Left renal cortex interstitium (tissue), 4 donors: Measurements from ENCODE around the gene FCSK. TPM values are rescaled to one million over a fixed set of nuclear protein-coding genes. Genes with fewer than 3 reads are reported as not detected.

Source experiments
- DNase-seq, 4 donors: peaks; one replicate each; pipeline ENCODE4 v3.0.0-alpha.2; 2013; ENCODE audit warnings: low read depth in 4 of 4, low spot score in 2 of 4, missing footprints in 1 of 4
- polyA plus RNA-seq, 4 donors: library from polyadenylated mRNA; unstranded; fragments of 120-200 nt; gene quantifications; one replicate each; pipeline ENCODE4 v1.2.1, GENCODE V29; 2013; ENCODE audit not compliant: insufficient read length in 4 of 4

Gene FCSK
- polyA plus RNA-seq, 4 donors = 12.7 to 20.2 (median 17.8) TPM

DNA sequence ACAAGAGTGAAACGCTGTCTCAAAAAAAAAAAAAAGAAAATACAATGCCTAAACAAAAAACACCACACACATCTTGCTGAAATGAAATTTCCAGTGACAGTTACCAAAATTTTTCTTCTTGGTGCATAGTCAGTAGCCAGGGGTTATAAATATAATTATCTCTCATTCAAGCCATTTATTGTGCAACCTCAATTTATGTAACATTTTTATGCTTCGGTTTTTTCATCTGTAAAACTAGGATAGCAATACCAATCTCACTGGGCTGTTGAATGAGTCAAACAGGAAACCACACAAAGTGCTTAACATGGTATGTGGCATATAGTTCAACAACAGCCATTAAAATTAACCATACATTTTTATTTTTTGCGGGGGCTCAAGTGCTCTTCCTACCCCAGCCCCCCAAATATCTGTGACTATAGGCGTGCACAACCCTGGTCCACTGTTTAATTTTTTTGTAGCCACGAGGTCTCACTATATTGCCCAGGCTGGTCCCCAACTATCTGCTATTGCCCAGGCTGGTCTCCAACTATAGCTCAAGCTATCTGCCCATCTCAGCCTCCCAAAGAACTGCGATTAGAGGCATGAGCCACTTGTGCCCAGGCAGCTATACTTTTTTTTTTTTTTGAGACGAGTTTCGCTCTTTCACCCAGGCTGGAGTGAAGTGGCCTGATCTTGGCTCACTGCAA lies 66.4 kb downstream of the FCSK start:
- no peak for DNase-seq

DNA sequence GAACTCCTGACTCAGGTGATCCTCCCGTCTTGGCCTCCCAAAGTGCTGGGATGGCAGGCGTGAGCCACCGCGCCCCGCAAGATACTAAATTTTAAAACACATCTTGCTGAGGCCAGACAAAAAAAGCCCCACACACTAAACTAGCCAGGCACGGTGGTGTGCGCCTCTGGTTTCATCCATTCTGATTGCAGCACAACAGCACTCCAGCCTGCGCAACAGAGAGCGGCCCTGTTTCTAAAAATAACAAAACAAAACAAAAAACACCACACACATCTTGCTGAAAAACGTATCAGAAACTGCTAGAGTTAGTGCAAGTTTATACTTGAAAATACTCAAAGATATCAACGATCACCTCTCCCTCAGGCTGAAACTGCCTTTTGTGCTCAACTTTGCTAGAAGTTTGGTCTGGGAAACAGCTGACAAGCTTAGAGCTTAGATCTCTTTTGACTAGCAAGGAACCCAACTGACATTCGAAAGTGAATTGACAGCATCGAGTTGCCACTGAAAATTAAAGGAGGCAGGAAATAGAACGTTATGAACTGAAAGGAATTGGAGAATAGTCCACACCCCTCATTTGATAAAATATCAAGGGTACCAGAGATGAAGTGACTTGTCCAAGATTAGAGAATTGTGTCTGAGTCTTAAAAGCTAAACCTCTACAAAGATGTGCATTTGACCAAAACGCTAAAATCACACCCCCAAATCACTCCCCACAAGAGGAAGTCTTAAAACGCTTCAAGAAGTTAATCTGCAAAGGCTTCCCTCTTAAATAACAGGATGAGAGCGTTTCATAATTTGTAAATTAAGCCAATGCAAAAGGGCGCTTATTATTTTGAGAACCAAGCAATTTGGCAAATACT lies 68.1 kb downstream of the FCSK start:
- DNase-seq = no peak

DNA sequence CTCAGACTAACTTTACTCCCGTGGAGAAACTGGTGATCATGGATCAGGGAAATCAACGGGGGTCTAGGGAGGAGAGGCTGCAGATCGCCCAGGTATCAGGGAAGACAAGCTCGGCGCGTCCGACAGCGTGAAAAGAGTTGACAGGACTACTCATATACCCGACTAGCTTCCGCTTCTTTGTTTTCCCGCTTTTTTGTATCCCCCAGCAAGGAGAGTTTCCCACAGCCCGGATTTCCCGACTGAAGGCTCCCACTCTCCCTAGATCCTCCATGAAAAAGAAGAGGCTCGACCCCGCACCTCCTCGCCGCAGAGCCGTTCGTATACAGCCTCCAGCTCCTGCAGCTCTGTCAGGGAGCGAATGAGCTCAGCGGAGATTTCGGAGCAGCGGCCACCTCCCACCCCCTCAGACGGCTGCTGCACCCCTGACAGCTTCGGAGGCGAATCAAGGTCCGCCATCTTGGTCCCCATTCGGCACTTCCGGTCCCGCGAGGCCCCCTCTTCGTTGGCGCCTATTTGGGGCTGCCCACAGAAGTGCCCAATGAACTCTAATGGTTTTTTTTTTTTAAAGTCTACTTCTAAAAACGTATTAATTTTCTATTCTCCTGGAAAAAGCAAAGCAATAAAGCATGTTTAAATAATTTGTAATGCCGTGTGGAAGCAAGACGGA lies 68.8 kb downstream of the FCSK start, which contains the start of gene COG4:
COG4 (minus strand) TSS at position 479 of the 667 bp plus-strand sequence; CDS start at position 468, 11 bp downstream.
- DNase-seq = peak; percentile 81 to 88 (median 83)

DNA sequence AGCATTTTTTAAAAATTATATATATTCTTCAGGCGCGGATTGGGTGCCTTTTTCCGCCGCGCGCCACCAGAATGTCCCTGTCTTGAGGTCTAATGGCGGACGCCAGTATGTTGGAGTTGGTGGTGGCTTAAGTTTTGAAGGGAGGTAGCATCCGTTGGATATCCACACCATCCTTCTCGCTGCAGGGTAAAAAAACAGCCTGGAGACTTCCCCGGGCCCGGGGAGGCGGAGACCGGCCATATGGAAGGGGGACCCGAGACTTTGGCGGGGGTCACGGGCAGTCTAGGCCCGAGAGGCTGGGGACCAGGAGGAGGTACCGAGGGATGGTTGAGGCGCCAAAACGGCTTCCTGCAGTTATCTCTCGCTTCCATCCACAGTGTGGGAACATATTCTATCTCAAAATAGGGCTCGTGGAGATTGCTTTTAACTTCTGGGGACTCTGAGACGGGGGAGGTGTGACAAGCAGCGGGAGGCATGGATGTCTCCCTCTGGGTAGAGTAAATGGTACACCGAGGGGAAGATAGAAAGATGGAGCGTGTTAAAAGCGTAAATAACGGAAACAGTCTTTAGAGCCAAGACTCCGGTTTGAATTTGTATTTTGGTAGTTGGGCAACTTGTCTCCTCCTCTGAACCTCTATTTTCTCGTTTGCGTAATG lies 69.5 kb downstream of the FCSK start, which contains the start of gene SF3B3:
SF3B3 (plus strand) TSS at position 74 of the 656 bp plus-strand sequence. CDS start 2,841 bp downstream, outside the sequence.
- peak in 3 of 4 donors; percentile 63 to 93 (median 80) for DNase-seq

DNA sequence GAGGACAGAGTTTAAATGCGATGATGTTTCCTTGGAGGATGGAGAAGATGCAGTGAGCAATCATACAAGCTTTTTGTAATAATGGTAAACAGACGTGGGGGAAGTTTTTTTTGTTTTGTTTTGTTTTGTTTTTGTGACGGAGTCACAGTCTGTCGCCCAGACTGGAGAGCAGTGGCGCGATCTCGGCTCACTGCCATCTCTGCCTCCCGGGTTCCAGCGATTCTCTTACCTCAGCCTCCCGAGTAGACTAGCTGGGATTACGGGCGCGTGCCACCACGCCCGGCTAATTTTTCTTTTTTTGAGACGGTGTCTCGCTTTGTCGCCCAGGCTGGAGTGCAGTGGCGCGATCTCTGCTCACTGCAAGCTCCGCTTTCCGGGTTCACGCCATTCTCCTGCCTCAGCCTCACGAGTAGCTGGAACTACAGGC lies 70.0 kb downstream of the FCSK start:
- peak in 1 of 4 donors; percentile 18 for DNase-seq

DNA sequence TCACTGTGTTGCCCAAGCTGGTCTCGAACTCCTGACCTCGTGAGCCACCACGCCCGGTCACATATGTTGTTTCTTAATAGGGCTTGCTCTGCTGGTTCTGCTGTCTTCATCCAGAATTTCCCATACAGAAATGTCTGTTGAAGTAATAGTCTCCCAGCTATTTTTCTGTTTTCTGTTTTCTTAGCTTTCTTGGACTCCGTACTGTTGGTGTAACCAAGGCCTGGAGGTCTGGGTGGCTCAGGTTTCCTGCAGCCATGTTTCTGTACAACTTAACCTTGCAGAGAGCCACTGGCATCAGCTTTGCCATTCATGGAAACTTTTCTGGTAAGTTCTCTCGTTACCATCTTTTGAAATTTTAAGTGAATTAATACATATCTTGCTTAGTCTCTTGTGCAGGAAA lies 72.0 kb downstream of the FCSK start:
- DNase-seq = no peak

DNA sequence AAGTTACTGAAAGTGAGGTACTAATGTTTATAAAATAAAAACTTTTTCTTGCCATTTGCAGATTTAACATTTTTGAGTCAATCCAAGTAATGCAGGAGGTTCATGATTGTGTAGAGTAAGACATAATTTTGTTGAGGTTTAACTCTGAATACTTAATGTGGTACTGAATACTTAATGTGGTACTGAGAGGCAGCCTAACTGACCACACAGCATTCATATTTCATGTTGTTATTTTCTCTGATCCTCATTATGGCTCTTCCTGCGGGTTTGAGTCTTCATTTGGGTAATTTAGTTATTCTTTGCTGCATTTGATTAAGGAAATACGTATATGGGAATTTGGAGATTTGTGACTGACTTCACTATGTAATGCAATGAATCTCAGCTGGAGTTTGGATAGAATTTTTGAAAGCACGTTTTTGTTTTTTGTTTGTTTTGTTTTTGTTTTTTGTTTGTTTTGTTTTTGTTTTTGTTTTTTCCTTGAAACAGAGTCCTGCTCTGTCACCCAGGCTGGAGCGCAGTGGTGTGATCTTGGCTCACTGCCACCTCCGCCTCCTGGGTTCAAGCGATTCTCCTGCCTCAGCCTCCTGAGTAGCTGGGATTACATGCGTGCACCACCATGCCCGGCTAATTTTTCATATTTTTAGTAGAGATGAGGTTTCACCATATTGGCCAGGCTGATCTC lies 73.1 kb downstream of the FCSK start:
- no peak for DNase-seq

DNA sequence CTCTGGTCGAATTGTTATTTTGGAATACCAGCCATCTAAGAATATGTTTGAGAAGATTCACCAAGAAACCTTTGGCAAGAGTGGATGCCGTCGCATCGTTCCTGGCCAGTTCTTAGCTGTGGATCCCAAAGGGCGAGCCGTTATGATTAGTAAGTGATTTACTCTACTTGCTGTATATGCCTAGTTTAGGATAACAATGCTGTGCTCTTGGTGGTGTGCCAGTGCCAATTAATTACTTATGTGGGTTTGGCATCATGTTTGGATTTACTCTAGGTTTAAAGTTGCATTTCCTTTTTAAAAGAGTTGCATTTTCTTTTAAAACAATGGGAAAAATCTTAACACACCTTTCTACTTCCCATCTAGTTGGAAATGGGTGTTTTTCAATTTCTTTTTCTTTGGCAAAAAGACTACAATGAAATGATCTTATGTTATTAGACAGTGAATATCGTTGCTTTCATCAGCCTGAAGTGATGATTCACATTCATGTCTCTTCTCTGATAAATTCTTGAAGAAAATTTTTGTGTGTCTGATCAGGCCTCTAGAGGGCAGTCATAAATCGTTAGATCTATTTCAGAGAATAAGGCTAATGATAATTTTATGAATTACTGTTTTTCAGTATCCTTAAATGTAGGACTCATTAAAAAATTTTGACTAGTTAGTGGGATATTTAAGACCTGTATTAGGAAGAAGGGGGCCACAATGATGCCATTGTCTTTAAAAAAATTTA lies 74.8 kb downstream of the FCSK start:
- DNase-seq = no peak

Other genes starting within 250 kb of the FCSK start
- gene EXOSC6, start 202.7 kb upstream of the FCSK start, polyA plus RNA-seq = 10 to 100 TPM; 11.6 to 18.7 (median 15.3) TPM
- 10 to 100 TPM; 82.4 to 89.1 (median 86.2) TPM for gene AARS1, start 165.1 kb upstream of the FCSK start, polyA plus RNA-seq
- 10 to 100 TPM; 34.0 to 39.3 (median 35.7) TPM for gene DDX19B, start 155.4 kb upstream of the FCSK start, polyA plus RNA-seq
- 10 to 100 TPM; 47.7 to 56.0 (median 51.0) TPM for gene DDX19A, start 107.7 kb upstream of the FCSK start, polyA plus RNA-seq
- 10 to 100 TPM; 25.3 to 38.4 (median 30.6) TPM for gene ST3GAL2, start 15.5 kb upstream of the FCSK start, polyA plus RNA-seq
- 10 to 100 TPM; 59.1 to 75.4 (median 67.5) TPM for gene COG4, start 69.0 kb downstream of the FCSK start, polyA plus RNA-seq
- gene SF3B3, start 69.2 kb downstream of the FCSK start, polyA plus RNA-seq = 100 to 1,000 TPM; 333 to 394 (median 370) TPM
- 1 to 10 TPM in 2 of 4 donors, under 1 TPM in 2; 0.62 to 1.2 (median 1.1) TPM for gene IL34, start 192.0 kb downstream of the FCSK start, polyA plus RNA-seq
- 10 to 100 TPM; 40.4 to 59.9 (median 46.4) TPM for gene MTSS2, start 231.5 kb downstream of the FCSK start, polyA plus RNA-seq